PC-9 (cell line): ENCODE measurements around the gene FASTK. TPM values are rescaled to one million over a fixed set of nuclear protein-coding genes. Genes with fewer than 3 reads are reported as not detected.

Source experiments
- BruUV-seq: library from RNA; stranded (reverse); fragments of 400-500 nt; replicated peaks from 2 replicates; lab custom pipeline; 2021; lab: Mats Ljungman, UMichigan
- CTCF ChIA-PET: fragments of 300-600 bp; sonication (Branson Sonifier 250); formaldehyde crosslinking; loops from one replicate; lab custom pipeline; 2022; ENCODE audit warnings: antibody characterized with exemption; lab: Charles Lee
- POLR2A ChIA-PET: fragments of 300-600 bp; sonication (Branson Sonifier 250); formaldehyde crosslinking; loops from one replicate; lab custom pipeline; 2022; ENCODE audit warnings: antibody characterized with exemption; ENCODE audit not compliant: unreplicated experiment; lab: Charles Lee
- DNase-seq, 2 experiments: peaks; one replicate each; pipeline versions ENCODE4 v3.0.0 to v3.0.0-alpha.2; 2015 to 2022; ENCODE audit warnings: mixed read lengths in 1 of 2
- H2AFZ ChIP-seq: fragments of 200-600 bp; sonication (generic); 2 replicates; pipeline ENCODE4 v1.8.1; 2017; ENCODE audit warnings: antibody characterized with exemption
- H3F3A ChIP-seq: fragments of 200-600 bp; sonication (generic); 2 replicates; pipeline ENCODE4 v1.8.1; 2017; ENCODE audit warnings: antibody characterized with exemption, mild to moderate bottlenecking, low read depth; ENCODE audit not compliant: insufficient read depth
- H3K27ac ChIP-seq: fragments of 200-600 bp; sonication (generic); 2 replicates; pipeline ENCODE4 v1.6.1; 2016; ENCODE audit warnings: mixed run types
- H3K27me3 ChIP-seq: fragments of 200-600 bp; sonication (generic); 2 replicates; pipeline ENCODE4 v1.6.1; 2016; ENCODE audit warnings: low read depth, mixed run types; ENCODE audit not compliant: insufficient read depth
- H3K36me3 ChIP-seq: fragments of 200-600 bp; sonication (generic); 2 replicates; pipeline ENCODE4 v1.6.1; 2016; ENCODE audit warnings: low read depth, mixed run types
- H3K4me1 ChIP-seq: fragments of 200-600 bp; sonication (generic); replicated peaks from 2 replicates; pipeline ENCODE4 v1.6.1; 2016; ENCODE audit warnings: mixed run types; ENCODE audit not compliant: insufficient read depth
- H3K4me2 ChIP-seq: fragments of 200-600 bp; sonication (generic); 2 replicates; pipeline ENCODE4 v1.6.1; 2017; ENCODE audit warnings: mixed run types
- H3K4me3 ChIP-seq: fragments of 200-600 bp; sonication (generic); 2 replicates; pipeline ENCODE4 v1.6.1; 2016; ENCODE audit warnings: mixed run types
- H3K79me2 ChIP-seq: fragments of 200-600 bp; sonication (generic); 2 replicates; pipeline ENCODE4 v1.6.1; 2017; ENCODE audit warnings: low read depth, mixed run types
- H3K9me2 ChIP-seq: fragments of 200-600 bp; sonication (generic); 2 replicates; pipeline ENCODE4 v1.8.1; 2017; ENCODE audit warnings: mild to moderate bottlenecking; ENCODE audit not compliant: insufficient read depth
- H3K9me3 ChIP-seq: fragments of 200-600 bp; sonication (generic); 2 replicates; pipeline ENCODE4 v1.8.1; 2016; ENCODE audit warnings: low read depth; ENCODE audit not compliant: insufficient read depth
- H4K20me1 ChIP-seq: fragments of 200-600 bp; sonication (generic); 2 replicates; pipeline ENCODE4 v1.8.1; 2017; ENCODE audit not compliant: insufficient read depth
- EZH2 ChIP-seq: fragments of 200-600 bp; sonication (generic); IDR thresholded peaks from 2 replicates; pipeline ENCODE4 v1.8.0; 2017; ENCODE audit warnings: antibody characterized with exemption, low read depth
- intact Hi-C: fragments of 100-400 bp; cut with micrococcal nuclease; formaldehyde crosslinking; loops from one replicate; pipeline ENCODE4 v1.10.0; 2022; ENCODE audit not compliant: unreplicated experiment
- total RNA-seq: library from RNA; stranded (reverse); gene quantifications from 2 replicates; pipeline ENCODE4 v1.2.3, GENCODE V29; 2021
- TF ChIP-seq, protein P1 (sequence below): fragments of 200-600 bp; sonication (generic); conservative IDR thresholded peaks from 2 replicates; pipeline ENCODE4 v1.6.1; 2017; ENCODE audit warnings: mixed run types, antibody characterized with exemption, mild to moderate bottlenecking, moderate library complexity

The FASTK gene
- total RNA-seq, 1 experiment from 2014 or later, result 104 TPM

DNA sequence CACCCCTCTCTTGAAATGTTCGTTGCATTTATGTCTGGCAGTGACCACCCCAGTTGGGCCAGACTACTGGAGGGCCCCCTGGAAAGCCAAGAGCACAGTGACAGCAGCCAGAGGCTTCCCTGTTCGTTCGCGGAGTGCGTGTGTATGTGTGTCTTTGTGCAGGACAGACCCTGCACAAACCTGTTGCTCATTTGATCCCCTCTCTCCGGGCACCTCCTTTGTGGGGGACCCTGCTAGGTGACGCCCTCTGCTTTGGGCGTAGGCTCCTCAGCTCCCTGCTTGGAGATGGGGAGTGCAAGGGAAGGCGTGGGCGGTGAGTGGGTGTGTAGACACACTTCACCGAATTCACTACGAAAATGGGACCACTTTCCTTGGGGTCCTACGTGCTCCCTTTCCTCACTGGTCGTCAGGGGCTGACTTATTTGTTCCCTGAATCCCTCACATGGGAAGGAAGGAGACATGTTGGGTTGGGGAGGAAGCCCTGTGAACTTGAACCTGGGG, 44.3 kb upstream of the FASTK start:
- intact Hi-C loops, result loop anchor here (1.0 kb wide), 2 partner anchors 47 to 178 kb away; no protein-coding TSS in a partner anchor

DNA sequence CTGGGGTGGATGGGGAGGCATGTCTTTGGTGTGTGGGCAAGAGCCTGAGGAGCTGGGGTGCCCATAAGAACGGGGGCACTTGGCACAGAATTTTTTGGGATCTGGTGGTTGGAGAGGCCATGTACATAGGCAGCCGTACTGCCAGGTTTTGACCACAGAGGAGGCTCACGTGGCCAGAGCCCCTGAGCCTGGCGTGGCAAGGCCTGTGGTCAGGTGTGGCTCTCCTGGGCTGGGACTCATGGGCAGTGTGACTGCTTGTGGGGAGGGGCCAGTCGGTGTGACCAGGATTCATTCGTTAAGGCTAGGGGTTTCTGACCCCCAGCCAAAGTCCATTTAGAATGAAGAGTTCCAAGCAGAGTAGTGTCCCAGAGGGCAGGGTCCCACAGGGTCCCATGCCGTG, 43.9 kb upstream of the FASTK start:
- POLR2A ChIA-PET, result interaction anchor here (0.5 kb wide), 1 partner anchor 833 kb away, joined by 3 read pairs; no protein-coding TSS in a partner anchor
- Histone ChIP-seq H3K4me1 (no peaks in the 10 kb centered on the region), H3K4me2 (no peak overlapping the region), H3K36me3 (no peaks in the 10 kb centered on the region), H2AFZ (no peak overlapping the region), H3K27me3 (no peaks in the 10 kb centered on the region), H3K27ac (no peak overlapping the region), H3K79me2 (no peaks in the 10 kb centered on the region), H3K9me3 (no peaks in the 10 kb centered on the region), H3K4me3 (no peak overlapping the region), H4K20me1 (peaks cover 11% of the 10 kb centered on the region), H3F3A (no peaks in the 10 kb centered on the region; the same call in 1 of the 2 replicates), H3K9me2 (no peaks in the 10 kb centered on the region)
- intact Hi-C loops, result loop anchor here (1.0 kb wide), 2 partner anchors 48 to 179 kb away; no protein-coding TSS in a partner anchor
- no peak for DNase-seq
- CTCF ChIA-PET, result interaction anchor here (1.0 kb wide), 2 partner anchors 33 to 103 kb away, joined by 3 to 4 read pairs; partner anchors contain the start of gene ABCF2
- BruUV-seq, result no TSS peak
- TF ChIP-seq, protein P1, sequence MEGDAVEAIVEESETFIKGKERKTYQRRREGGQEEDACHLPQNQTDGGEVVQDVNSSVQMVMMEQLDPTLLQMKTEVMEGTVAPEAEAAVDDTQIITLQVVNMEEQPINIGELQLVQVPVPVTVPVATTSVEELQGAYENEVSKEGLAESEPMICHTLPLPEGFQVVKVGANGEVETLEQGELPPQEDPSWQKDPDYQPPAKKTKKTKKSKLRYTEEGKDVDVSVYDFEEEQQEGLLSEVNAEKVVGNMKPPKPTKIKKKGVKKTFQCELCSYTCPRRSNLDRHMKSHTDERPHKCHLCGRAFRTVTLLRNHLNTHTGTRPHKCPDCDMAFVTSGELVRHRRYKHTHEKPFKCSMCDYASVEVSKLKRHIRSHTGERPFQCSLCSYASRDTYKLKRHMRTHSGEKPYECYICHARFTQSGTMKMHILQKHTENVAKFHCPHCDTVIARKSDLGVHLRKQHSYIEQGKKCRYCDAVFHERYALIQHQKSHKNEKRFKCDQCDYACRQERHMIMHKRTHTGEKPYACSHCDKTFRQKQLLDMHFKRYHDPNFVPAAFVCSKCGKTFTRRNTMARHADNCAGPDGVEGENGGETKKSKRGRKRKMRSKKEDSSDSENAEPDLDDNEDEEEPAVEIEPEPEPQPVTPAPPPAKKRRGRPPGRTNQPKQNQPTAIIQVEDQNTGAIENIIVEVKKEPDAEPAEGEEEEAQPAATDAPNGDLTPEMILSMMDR, result no peak
- no peak for TF ChIP-seq EZH2

More for the DNA sequence above, 44.3 kb upstream of the FASTK start:
- DNase-seq, result no peak
- Histone ChIP-seq H3K9me3 (no peaks in the 10 kb centered on the region), H3K36me3 (no peaks in the 10 kb centered on the region), H2AFZ (no peak overlapping the region), H3K4me2 (no peak overlapping the region), H3F3A (no peaks in the 10 kb centered on the region; the same call in 1 of the 2 replicates), H3K27ac (no peak overlapping the region), H3K79me2 (no peaks in the 10 kb centered on the region), H3K4me3 (no peak overlapping the region), H3K27me3 (no peaks in the 10 kb centered on the region), H3K4me1 (no peaks in the 10 kb centered on the region), H3K9me2 (no peaks in the 10 kb centered on the region), H4K20me1 (peaks cover 11% of the 10 kb centered on the region)
- CTCF ChIA-PET, result no interaction called here
- BruUV-seq, result no TSS peak
- POLR2A ChIA-PET, result no interaction called here
- TF ChIP-seq EZH2, result no peak
- TF ChIP-seq, protein P1, result no peak

DNA sequence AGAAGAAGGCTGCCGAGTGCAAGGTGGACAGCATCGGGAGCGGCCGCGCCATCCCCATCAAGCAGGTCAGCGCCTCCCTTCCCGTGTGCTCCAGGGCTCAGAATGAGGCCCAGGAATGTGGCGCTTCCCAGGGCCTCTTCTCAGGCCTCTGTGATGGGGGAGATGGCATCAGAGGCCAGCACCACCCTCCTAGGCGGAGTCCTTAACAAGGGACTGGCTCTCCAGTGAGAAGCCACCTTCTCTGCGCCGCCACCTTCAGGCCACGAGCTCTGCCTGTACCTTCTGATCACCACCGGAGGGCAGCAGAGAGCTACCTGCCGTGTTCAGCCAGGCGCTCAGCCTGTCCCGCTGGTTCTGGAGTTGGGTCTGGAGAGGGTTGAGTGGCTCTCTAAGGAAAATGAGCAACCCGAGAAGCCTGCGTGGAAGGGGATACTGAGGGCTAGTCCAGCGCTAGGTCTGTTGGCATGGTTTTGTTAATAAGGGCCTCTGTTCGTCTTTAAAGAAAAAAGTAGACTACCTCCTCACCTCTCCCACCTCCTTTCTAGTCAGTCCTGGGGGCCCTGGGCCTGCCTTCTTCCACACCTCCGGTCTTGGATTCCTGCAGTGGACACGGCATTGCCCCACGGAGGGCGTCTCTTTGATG, 43.3 kb upstream of the FASTK start:
- no peak overlapping the region for H3K4me2 ChIP-seq
- CTCF ChIA-PET, result interaction anchor here (0.5 to 1.0 kb wide), 3 partner anchors 33 to 180 kb away, joined by 3 to 4 read pairs (median 4); partner anchors contain the start of gene ABCF2
- H4K20me1 ChIP-seq, result peaks cover 11% of the 10 kb centered on the region
- POLR2A ChIA-PET, result interaction anchor here (0.5 kb wide), 1 partner anchor 833 kb away, joined by 3 read pairs; no protein-coding TSS in a partner anchor
- intact Hi-C loops, result loop anchor here (1.0 kb wide), 2 partner anchors 48 to 179 kb away; no protein-coding TSS in a partner anchor
- no peak overlapping the region for H3K27ac ChIP-seq
- H3K4me1 ChIP-seq, result no peaks in the 10 kb centered on the region
- H3K27me3 ChIP-seq, result no peaks in the 10 kb centered on the region
- DNase-seq, result peak; percentile 55 to 86
- no peaks in the 10 kb centered on the region for H3K36me3 ChIP-seq
- no peaks in the 10 kb centered on the region for H3K9me3 ChIP-seq
- H3K9me2 ChIP-seq, result no peaks in the 10 kb centered on the region
- no peaks in the 10 kb centered on the region for H3K79me2 ChIP-seq
- BruUV-seq, result no TSS peak
- no peak overlapping the region for H3K4me3 ChIP-seq
- no peaks in the 10 kb centered on the region; the same call in 1 of the 2 replicates for H3F3A ChIP-seq
- H2AFZ ChIP-seq, result no peak overlapping the region
- TF ChIP-seq, protein P1, result peak; percentile 99
- TF ChIP-seq EZH2, result no peak
